Measurements from ENCODE around the gene ZNF732.
"Not testable (repeated sequence)": the region's sequence is repeated elsewhere in the genome, so short reads cannot be mapped to it uniquely, and the experiment has no call there.

ZNF732 gene

GRCh38 chr4:304969-305680, at the start of gene ZNF732:
TSS of gene ZNF732 (minus strand) at chr4:305474. CDS start at chr4:305310, 164 bp downstream.
- DNase-seq: no peak

- no peak for DNase-seq
These were observed 34.7 kb upstream of the ZNF732 start for GRCh38 chr4:340011-340410.

- DNase-seq: no peak
These were observed 33.5 kb upstream of the ZNF732 start for GRCh38 chr4:338759-339097.

GRCh38 chr4:337932-338758, 32.9 kb upstream of the ZNF732 start:
- DNase-seq: peak; percentile 59 to 70

- DNase-seq: peak; percentile 79 to 88
These were observed 32.1 kb upstream of the ZNF732 start, which contains the start of gene ZNF141 for GRCh38 chr4:337143-337931. TSS of gene ZNF141 (plus strand) at chr4:337814. CDS start at chr4:337984, 170 bp downstream.

- DNase-seq: no peak
These were observed 31.5 kb upstream of the ZNF732 start for GRCh38 chr4:336893-337142.

- no peak for DNase-seq
These were observed 31.0 kb upstream of the ZNF732 start for GRCh38 chr4:336099-336892.

GRCh38 chr4:335515-335914, 30.2 kb upstream of the ZNF732 start:
- no peak for DNase-seq

GRCh38 chr4:328729-329128, 23.5 kb upstream of the ZNF732 start:
- no peak for DNase-seq

GRCh38 chr4:314296-314903, 9.1 kb upstream of the ZNF732 start:
- DNase-seq: no peak

- no peak for DNase-seq
These were observed 4.5 kb upstream of the ZNF732 start for GRCh38 chr4:309807-310206.

- no peak for DNase-seq
These were observed 1.3 kb upstream of the ZNF732 start for GRCh38 chr4:306551-306961.

GRCh38 chr4:304516-304915, 758 bp downstream of the ZNF732 start:
- not testable (repeated sequence) for DNase-seq

- DNase-seq: no peak
These were observed 2.9 kb downstream of the ZNF732 start for GRCh38 chr4:302381-302780.

GRCh38 chr4:294732-295131, 10.5 kb downstream of the ZNF732 start:
- no peak for DNase-seq

GRCh38 chr4:288891-289290, 16.4 kb downstream of the ZNF732 start:
- no peak for DNase-seq

GRCh38 chr4:273309-274017, 31.8 kb downstream of the ZNF732 start:
- no peak for DNase-seq

- no peak for DNase-seq
These were observed 33.7 kb downstream of the ZNF732 start for GRCh38 chr4:271492-272103.

GRCh38 chr4:259240-259639, 46.0 kb downstream of the ZNF732 start:
- DNase-seq: not testable (repeated sequence)

- no peak for DNase-seq
These were observed 48.8 kb downstream of the ZNF732 start for GRCh38 chr4:256492-256891.
